ENCODE measurements around the gene AP1M1. TPM values are rescaled to one million over a fixed set of nuclear protein-coding genes. Genes with fewer than 3 reads are reported as not detected.
A peak's percentile ranks its signal among the peaks of the same experiment; 100 is the strongest.

Gene AP1M1
- total RNA-seq, 1 experiment from 2014 or later, result 98.0 TPM

- no peaks in the 10 kb centered on the region for H3K9me3 Mint-ChIP-seq (ENCODE audit: unreplicated experiment)
- Histone ChIP-seq H3K36me3 (ENCODE audit: control insufficient read depth, insufficient read depth, low read length) (peaks cover 6% of the 10 kb centered on the region), H3K27me3 (replicated peaks; ENCODE audit: control insufficient read depth, insufficient read depth, low read length) (no peaks in the 10 kb centered on the region), H3K4me1 (no peaks in the 10 kb centered on the region), H3K4me3 (ENCODE audit: low read depth, low read length) (no peak overlapping the region), H3K9me3 (no peaks in the 10 kb centered on the region)
- ChIA-PET CTCF (no interaction called here), POLR2A (interaction anchor here (0.7 kb wide), 1 partner anchor 21 kb away, joined by 4 read pairs; the partner anchor contains the start of gene FAM32A)
- no TSS peak for BruUV-seq (replicated peaks)
- no peak for TF ChIP-seq CTCF (IDR thresholded peaks at IDR 0.05; ENCODE audit: insufficient read depth in 1 of 2, low read depth in 1 of 2, low read length in 1 of 2, severe bottlenecking in 1 of 2, unreplicated experiment in 1 of 2)
- H3K27ac Mint-ChIP-seq (ENCODE audit: unreplicated experiment), result peak overlapping the region; percentile 29
- intact Hi-C loops (cut with micrococcal nuclease; ENCODE audit: unreplicated experiment), result no loop called here
- no peaks in the 10 kb centered on the region for H3K4me1 Mint-ChIP-seq (ENCODE audit: low read depth, unreplicated experiment)
- no peak overlapping the region for H3K4me3 Mint-ChIP-seq (ENCODE audit: unreplicated experiment)
- no peak for DNase-seq
- H3K36me3 Mint-ChIP-seq (ENCODE audit: insufficient read depth, unreplicated experiment), result peaks cover 69% of the 10 kb centered on the region
- H3K27me3 Mint-ChIP-seq (ENCODE audit: insufficient read depth, unreplicated experiment), result no peaks in the 10 kb centered on the region
Observed at GRCh38 chr19:16206046-16206605, 8.4 kb downstream of the AP1M1 start.

GRCh38 chr19:16206637-16207036, 8.9 kb downstream of the AP1M1 start:
- DNase-seq, result no peak
- no peak for TF ChIP-seq CTCF (IDR thresholded peaks at IDR 0.05; ENCODE audit: insufficient read depth in 1 of 2, low read depth in 1 of 2, low read length in 1 of 2, severe bottlenecking in 1 of 2, unreplicated experiment in 1 of 2)
- Mint-ChIP-seq H3K4me1 (ENCODE audit: low read depth, unreplicated experiment) (no peaks in the 10 kb centered on the region), H3K4me3 (ENCODE audit: unreplicated experiment) (no peak overlapping the region), H3K36me3 (ENCODE audit: insufficient read depth, unreplicated experiment) (peaks cover 73% of the 10 kb centered on the region), H3K27me3 (ENCODE audit: insufficient read depth, unreplicated experiment) (no peaks in the 10 kb centered on the region), H3K27ac (ENCODE audit: unreplicated experiment) (peak overlapping the region; percentile 29), H3K9me3 (ENCODE audit: unreplicated experiment) (no peaks in the 10 kb centered on the region)
- no peaks in the 10 kb centered on the region for H3K4me1 ChIP-seq
- ChIA-PET POLR2A (interaction anchor here (0.7 kb wide), 1 partner anchor 21 kb away, joined by 4 read pairs; the partner anchor contains the start of gene FAM32A), CTCF (interaction anchor here (0.7 kb wide), 1 partner anchor 248 kb away, joined by 3 read pairs; no protein-coding TSS in a partner anchor)
- intact Hi-C loops (cut with micrococcal nuclease; ENCODE audit: unreplicated experiment), result no loop called here
- no TSS peak for BruUV-seq (replicated peaks)
- H3K27me3 ChIP-seq (replicated peaks; ENCODE audit: control insufficient read depth, insufficient read depth, low read length), result no peaks in the 10 kb centered on the region
- no peak overlapping the region for H3K4me3 ChIP-seq (ENCODE audit: low read depth, low read length)
- no peaks in the 10 kb centered on the region for H3K9me3 ChIP-seq
- peaks cover 6% of the 10 kb centered on the region for H3K36me3 ChIP-seq (ENCODE audit: control insufficient read depth, insufficient read depth, low read length)

- intact Hi-C loops (cut with micrococcal nuclease; ENCODE audit: unreplicated experiment), result no loop called here
- TF ChIP-seq CTCF (IDR thresholded peaks at IDR 0.05; ENCODE audit: insufficient read depth in 1 of 2, low read depth in 1 of 2, low read length in 1 of 2, severe bottlenecking in 1 of 2, unreplicated experiment in 1 of 2), result no peak
- Histone ChIP-seq H3K4me3 (ENCODE audit: low read depth, low read length) (no peak overlapping the region), H3K9me3 (no peaks in the 10 kb centered on the region), H3K4me1 (no peaks in the 10 kb centered on the region), H3K36me3 (ENCODE audit: control insufficient read depth, insufficient read depth, low read length) (peaks cover 6% of the 10 kb centered on the region), H3K27me3 (replicated peaks; ENCODE audit: control insufficient read depth, insufficient read depth, low read length) (no peaks in the 10 kb centered on the region)
- H3K4me1 Mint-ChIP-seq (ENCODE audit: low read depth, unreplicated experiment), result no peaks in the 10 kb centered on the region
- no peaks in the 10 kb centered on the region for H3K9me3 Mint-ChIP-seq (ENCODE audit: unreplicated experiment)
- BruUV-seq (replicated peaks), result no TSS peak
- no peak overlapping the region for H3K4me3 Mint-ChIP-seq (ENCODE audit: unreplicated experiment)
- peak overlapping the region; percentile 29 for H3K27ac Mint-ChIP-seq (ENCODE audit: unreplicated experiment)
- peaks cover 73% of the 10 kb centered on the region for H3K36me3 Mint-ChIP-seq (ENCODE audit: insufficient read depth, unreplicated experiment)
- H3K27me3 Mint-ChIP-seq (ENCODE audit: insufficient read depth, unreplicated experiment), result no peaks in the 10 kb centered on the region
- POLR2A ChIA-PET, result no interaction called here
- CTCF ChIA-PET, result interaction anchor here (0.7 kb wide), 1 partner anchor 249 kb away, joined by 3 read pairs; no protein-coding TSS in a partner anchor
- no peak for DNase-seq
Observed at GRCh38 chr19:16207063-16207462, 9.4 kb downstream of the AP1M1 start.
